Activated T-cell treated with anti-CD3 and anti-CD28 coated beads, Interleukin-2, amount 50 U/mL, for 1 hour (primary cell): ENCODE measurements around the gene NEK6.

Experiments used
- DNase-seq: peaks from one replicate; pipeline ENCODE4 v3.0.0-alpha.2; 2020

Gene NEK6

GRCh38 chr9:124257844-124258606 lies at the start of gene NEK6:
NEK6 (plus strand) TSS chr9:124257949; CDS start chr9:124301965, 44,016 bp downstream.
- DNase-seq, result peak; percentile 34

GRCh38 chr9:124208571-124208970 lies 49.2 kb upstream of the NEK6 start:
- DNase-seq, result no peak

- DNase-seq, result no peak
These were observed 48.5 kb upstream of the NEK6 start for GRCh38 chr9:124209279-124209678.

DNA sequence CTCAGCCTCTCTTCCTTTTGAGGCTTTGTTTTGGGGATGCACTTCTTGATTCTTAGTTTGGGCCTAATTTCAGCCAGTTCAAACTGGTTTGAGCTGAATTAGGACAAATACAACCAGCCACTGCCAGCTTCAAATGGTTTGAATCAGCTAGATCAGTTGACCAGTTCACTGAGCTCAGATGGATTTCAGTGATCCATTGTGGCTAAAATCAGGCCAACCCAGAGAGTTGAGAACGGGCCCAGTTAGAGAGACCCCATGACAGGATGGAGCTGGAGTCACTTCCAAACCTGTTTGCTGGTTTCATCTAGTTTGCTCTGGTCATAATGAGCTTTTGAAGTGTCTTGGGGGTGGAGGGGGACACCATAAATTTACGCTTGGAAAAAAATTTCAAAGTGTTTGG lies 48.0 kb upstream of the NEK6 start:
- DNase-seq, result no peak

DNA sequence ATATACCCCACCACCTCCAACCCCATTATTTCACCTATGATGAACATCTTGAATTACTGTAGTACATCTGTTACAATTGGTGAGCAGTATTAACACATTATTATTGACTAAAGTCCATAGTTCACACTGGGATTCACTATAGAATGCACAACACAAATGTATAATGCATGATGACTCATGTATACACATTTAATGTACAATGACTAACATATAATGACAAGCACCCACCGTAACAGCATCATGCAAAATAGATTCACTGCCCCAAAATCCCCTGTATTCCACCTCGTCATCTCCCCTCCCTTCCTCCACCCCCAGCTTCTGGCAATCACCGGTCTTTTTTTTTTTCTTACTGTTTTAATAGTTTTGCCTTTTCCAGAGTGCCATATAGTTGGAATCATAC lies 47.1 kb upstream of the NEK6 start:
- DNase-seq, result no peak

- no peak for DNase-seq
These were observed 45.2 kb upstream of the NEK6 start for GRCh38 chr9:124212381-124213050.

- no peak for DNase-seq
These were observed 44.4 kb upstream of the NEK6 start for GRCh38 chr9:124213396-124213795.

- no peak for DNase-seq
These were observed 43.6 kb upstream of the NEK6 start for GRCh38 chr9:124214116-124214515.

GRCh38 chr9:124214596-124215367 lies 43.0 kb upstream of the NEK6 start:
- DNase-seq, result no peak

- no peak for DNase-seq
These were observed 42.3 kb upstream of the NEK6 start for GRCh38 chr9:124215368-124215910.

- no peak for DNase-seq
These were observed 41.8 kb upstream of the NEK6 start for GRCh38 chr9:124215956-124216355.

GRCh38 chr9:124216474-124217176 lies 41.1 kb upstream of the NEK6 start:
- DNase-seq, result no peak

GRCh38 chr9:124217836-124218437 lies 39.8 kb upstream of the NEK6 start:
- no peak for DNase-seq

- no peak for DNase-seq
These were observed 39.2 kb upstream of the NEK6 start for GRCh38 chr9:124218438-124218982.

- no peak for DNase-seq
These were observed 38.7 kb upstream of the NEK6 start for GRCh38 chr9:124218987-124219461.

DNA sequence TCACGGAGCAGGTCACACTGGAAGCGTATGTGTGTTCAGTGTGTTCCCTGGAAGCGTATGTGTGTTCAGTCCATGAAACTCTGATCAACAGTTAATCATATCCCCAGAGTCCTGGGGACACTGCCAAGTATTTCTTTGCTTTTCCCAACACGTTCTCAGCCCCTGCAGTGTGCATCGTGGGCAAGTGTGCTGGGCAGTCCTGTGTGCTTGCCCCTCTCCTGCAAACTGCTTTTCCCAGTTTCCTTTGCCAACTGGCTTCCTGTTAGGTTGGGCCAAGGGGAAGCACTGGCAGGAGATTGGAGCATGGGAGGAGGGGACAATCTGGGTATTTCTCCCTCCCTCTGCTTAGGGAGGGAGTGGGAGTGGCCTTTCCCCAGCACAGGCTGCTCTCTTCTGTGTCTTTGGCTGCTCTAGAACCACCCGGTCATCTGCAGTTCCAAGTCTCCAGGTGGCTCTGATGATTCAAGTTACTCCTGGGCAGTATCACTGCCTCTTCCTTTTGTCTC lies 36.8 kb upstream of the NEK6 start:
- no peak for DNase-seq

DNA sequence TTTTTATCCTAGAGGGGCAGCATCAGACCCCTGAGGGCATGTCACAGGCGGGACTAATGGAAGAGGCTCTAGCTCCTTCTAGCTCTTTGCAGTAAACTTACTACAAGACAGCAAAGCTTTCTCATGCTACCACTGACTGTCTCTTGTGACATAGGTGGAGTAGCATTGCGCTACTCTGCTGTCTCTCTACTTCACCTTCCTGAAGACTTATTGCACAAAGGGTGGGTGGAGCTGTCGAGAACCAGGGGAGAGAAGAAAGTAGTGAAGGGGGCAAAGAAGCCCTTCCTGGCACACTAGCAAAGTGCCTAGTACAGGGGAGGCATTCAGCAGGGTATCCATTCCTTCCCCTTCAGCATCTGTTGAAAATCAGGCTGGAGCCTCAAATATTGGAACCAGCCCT lies 36.1 kb upstream of the NEK6 start:
- DNase-seq, result no peak

GRCh38 chr9:124222109-124222508 lies 35.6 kb upstream of the NEK6 start:
- no peak for DNase-seq

DNA sequence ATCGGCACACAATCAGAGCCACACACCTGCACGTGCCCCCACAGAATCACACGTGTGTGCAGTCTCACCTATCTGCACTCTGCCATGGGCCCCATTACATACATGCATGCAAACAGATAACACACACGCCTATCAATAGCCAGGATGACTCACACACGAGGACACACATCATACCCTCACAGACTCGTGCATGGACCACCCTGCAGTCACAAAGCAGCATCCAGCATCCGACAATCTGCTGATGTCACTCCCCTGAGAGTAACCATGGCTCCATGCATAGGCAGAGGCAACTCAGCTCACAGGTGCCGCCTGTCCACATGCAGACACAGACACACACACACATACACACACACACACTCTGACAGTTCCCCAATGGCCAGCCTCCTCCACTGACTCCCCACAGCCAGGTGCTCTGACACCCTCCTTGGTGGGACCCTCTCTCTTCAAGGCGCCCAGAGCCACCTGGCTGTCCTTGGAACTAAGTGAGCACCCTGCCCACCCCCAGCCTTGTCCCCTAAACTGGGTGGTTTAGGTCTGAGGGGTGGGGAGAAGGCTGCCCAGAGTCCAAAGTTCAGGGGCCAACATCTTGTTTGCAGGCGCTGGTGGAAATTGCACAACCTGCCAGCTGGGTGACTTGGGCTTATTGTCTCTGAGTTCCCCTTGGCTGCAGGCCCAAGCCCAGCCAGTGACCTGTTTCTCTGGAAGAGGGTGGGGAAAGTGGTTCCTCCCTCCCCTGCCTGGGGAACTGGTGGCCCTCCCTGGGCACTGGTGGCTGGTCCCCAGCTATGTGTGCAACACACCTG lies 34.6 kb upstream of the NEK6 start:
- DNase-seq, result no peak

GRCh38 chr9:124225945-124226344 lies 31.8 kb upstream of the NEK6 start:
- no peak for DNase-seq

- no peak for DNase-seq
These were observed 29.2 kb upstream of the NEK6 start for GRCh38 chr9:124228516-124228915.
